ENCODE data around the gene ZNF22. TPM values are rescaled to one million over a fixed set of nuclear protein-coding genes. Genes with fewer than 3 reads are reported as not detected.

ZNF22 gene
- total RNA-seq, 1 donor from 2014 or later: 46.0 TPM

GRCh38 chr10:44962870-44963738, 37.6 kb upstream of the ZNF22 start:
- no peaks in the 10 kb centered on the region for H3K27me3 Mint-ChIP-seq
- H3K36me3 Mint-ChIP-seq (ENCODE audit: insufficient read depth): no peaks in the 10 kb centered on the region
- no peak overlapping the region for H3K4me3 Mint-ChIP-seq (ENCODE audit: low read depth)
- no peaks in the 10 kb centered on the region for H3K9me3 Mint-ChIP-seq (ENCODE audit: low read depth)
- H3K4me1 Mint-ChIP-seq (ENCODE audit: low read depth): peaks cover 56% of the 10 kb centered on the region
- peak; percentile 53 for TF ChIP-seq CTCF (IDR thresholded peaks at IDR 0.05; ENCODE audit: unreplicated experiment)
- DNase-seq (ENCODE audit: low spot score, unreplicated experiment): no peak
- peak overlapping the region; percentile 94 for H3K27ac Mint-ChIP-seq

GRCh38 chr10:44963772-44964633, 36.7 kb upstream of the ZNF22 start:
- peak overlapping the region; percentile 94 for H3K27ac Mint-ChIP-seq
- no peak for DNase-seq (ENCODE audit: low spot score, unreplicated experiment)
- peaks cover 1% of the 10 kb centered on the region for H3K36me3 Mint-ChIP-seq (ENCODE audit: insufficient read depth)
- peaks cover 50% of the 10 kb centered on the region for H3K4me1 Mint-ChIP-seq (ENCODE audit: low read depth)
- H3K9me3 Mint-ChIP-seq (ENCODE audit: low read depth): no peaks in the 10 kb centered on the region
- no peak for TF ChIP-seq CTCF (IDR thresholded peaks at IDR 0.05; ENCODE audit: unreplicated experiment)
- no peak overlapping the region for H3K4me3 Mint-ChIP-seq (ENCODE audit: low read depth)
- no peaks in the 10 kb centered on the region for H3K27me3 Mint-ChIP-seq

GRCh38 chr10:44965104-44965503, 35.6 kb upstream of the ZNF22 start:
- no peak overlapping the region for H3K27ac Mint-ChIP-seq
- H3K9me3 Mint-ChIP-seq (ENCODE audit: low read depth): no peaks in the 10 kb centered on the region
- H3K4me1 Mint-ChIP-seq (ENCODE audit: low read depth): peaks cover 50% of the 10 kb centered on the region
- no peak overlapping the region for H3K4me3 Mint-ChIP-seq (ENCODE audit: low read depth)
- no peak for DNase-seq (ENCODE audit: low spot score, unreplicated experiment)
- peaks cover 3% of the 10 kb centered on the region for H3K36me3 Mint-ChIP-seq (ENCODE audit: insufficient read depth)
- H3K27me3 Mint-ChIP-seq: no peaks in the 10 kb centered on the region
- TF ChIP-seq CTCF (IDR thresholded peaks at IDR 0.05; ENCODE audit: unreplicated experiment): no peak

- H3K27ac Mint-ChIP-seq: no peak overlapping the region
- peaks cover 44% of the 10 kb centered on the region for H3K4me1 Mint-ChIP-seq (ENCODE audit: low read depth)
- H3K9me3 Mint-ChIP-seq (ENCODE audit: low read depth): no peaks in the 10 kb centered on the region
- DNase-seq (ENCODE audit: low spot score, unreplicated experiment): no peak
- no peak overlapping the region for H3K4me3 Mint-ChIP-seq (ENCODE audit: low read depth)
- peaks cover 5% of the 10 kb centered on the region for H3K36me3 Mint-ChIP-seq (ENCODE audit: insufficient read depth)
- no peaks in the 10 kb centered on the region for H3K27me3 Mint-ChIP-seq
- TF ChIP-seq CTCF (IDR thresholded peaks at IDR 0.05; ENCODE audit: unreplicated experiment): no peak
Measured at GRCh38 chr10:44965651-44966097, 35.0 kb upstream of the ZNF22 start.

GRCh38 chr10:44966129-44966815, 34.5 kb upstream of the ZNF22 start:
- Mint-ChIP-seq H3K4me3 (ENCODE audit: low read depth) (no peak overlapping the region), H3K9me3 (ENCODE audit: low read depth) (no peaks in the 10 kb centered on the region), H3K4me1 (ENCODE audit: low read depth) (peaks cover 38% of the 10 kb centered on the region), H3K36me3 (ENCODE audit: insufficient read depth) (peaks cover 5% of the 10 kb centered on the region), H3K27me3 (no peaks in the 10 kb centered on the region), H3K27ac (no peak overlapping the region)
- no peak for DNase-seq (ENCODE audit: low spot score, unreplicated experiment)
- TF ChIP-seq CTCF (IDR thresholded peaks at IDR 0.05; ENCODE audit: unreplicated experiment): no peak

All from progenitor cell of endocrine pancreas (in vitro differentiated cells).